ENCODE results near the gene MAP4K2.
A peak's percentile ranks its signal among the peaks of the same experiment; 100 is the strongest.

MAP4K2 gene

DNA sequence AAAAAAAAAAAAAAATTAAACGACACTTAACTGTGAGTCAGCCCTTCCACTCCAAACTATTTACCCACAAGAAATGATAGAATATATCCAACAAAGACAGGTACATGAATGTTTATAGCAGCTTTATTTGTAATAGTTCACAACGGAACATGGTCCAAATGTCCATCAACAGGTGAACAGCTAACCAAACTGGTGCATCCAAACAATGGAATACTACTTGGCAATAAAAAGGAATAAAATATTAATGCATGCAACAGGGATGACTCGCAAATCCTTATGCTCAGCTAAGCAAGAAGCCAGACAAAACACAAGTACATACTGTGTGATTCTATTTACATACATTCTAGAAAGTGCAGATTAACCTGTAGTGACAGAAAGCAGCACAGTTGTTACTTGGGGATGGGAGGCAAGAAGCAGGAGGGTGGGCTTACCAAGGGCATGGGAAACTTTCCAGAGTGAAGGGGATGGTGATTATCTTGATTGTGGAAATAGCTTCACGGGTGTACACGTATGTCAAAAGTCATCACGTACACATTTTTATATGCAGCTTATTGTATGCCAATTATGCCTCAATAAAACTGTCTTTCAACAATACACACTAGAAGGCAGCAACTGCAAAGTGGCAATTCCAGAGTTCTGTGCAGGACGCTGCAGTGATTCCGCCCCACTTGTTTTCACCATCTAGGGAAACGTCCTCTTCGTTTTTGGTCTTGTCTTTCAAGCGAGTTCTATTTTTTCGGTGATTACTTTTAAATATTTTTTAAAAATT lies 18.0 kb downstream of the MAP4K2 start:
- H3K27me3 Mint-ChIP-seq = no peaks in the 10 kb centered on the region
- H3K9me3 Mint-ChIP-seq = no peaks in the 10 kb centered on the region
- no peak overlapping the region for H3K4me3 Mint-ChIP-seq
- intact Hi-C loops (cut with micrococcal nuclease) = no loop called here
- no peak overlapping the region for H3K27ac Mint-ChIP-seq
- no peaks in the 10 kb centered on the region for H3K4me1 Mint-ChIP-seq (ENCODE audit: low read depth)
- peaks cover 22% of the 10 kb centered on the region for H3K36me3 Mint-ChIP-seq (ENCODE audit: low read depth)

DNA sequence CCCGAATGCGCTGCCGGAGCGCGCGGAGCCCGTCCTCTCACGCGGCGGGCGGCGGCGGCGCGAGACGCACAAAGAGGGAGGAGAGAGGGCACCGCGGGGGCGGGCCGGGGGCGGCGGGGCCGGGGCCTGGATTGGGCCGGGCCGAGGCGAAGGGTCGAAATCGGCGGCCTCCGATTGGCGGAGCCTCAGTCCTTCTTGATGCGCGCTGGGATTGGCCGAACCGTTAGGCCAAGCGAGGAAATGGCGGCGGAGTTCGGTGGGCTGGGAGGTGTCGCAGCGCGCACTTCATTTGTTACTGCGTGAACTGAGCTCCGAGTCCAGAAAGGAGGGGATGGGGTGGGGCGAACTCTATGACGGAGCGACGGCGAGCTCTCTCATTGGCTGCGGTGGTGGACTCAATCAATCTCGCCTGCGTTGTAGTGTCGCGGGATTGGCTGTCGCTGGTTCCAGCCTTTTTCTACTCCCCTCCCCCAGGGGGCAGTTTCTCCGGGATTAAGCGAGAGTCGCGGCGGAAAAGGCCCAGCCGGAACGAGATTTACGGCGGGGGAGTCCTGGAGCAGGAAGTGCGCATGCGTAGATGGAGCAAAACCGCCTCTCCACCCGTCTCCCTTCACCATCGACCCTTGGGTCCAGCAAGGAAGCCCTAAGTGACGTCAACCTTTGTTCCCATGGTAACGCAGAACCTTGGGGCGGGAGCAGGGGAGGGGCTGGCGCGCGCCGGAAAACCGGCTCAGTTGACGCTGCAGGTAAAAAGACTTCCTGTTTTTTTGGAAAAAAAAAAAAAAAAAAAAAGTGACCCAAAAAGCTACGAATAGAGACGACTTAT lies 24.3 kb downstream of the MAP4K2 start, which contains the start of gene SF1:
Gene SF1 (minus strand): TSS at position 70 of the 826 bp plus-strand sequence. CDS start 150 bp downstream, outside the sequence.
- H3K27ac Mint-ChIP-seq = peak within 1 kb of the TSS; percentile 95
- H3K9me3 Mint-ChIP-seq = no peaks in the 10 kb centered on the region
- H3K4me1 Mint-ChIP-seq (ENCODE audit: low read depth) = peaks cover 34% of the 10 kb centered on the region
- H3K27me3 Mint-ChIP-seq = no peaks in the 10 kb centered on the region
- peaks cover 44% of the 10 kb centered on the region for H3K36me3 Mint-ChIP-seq (ENCODE audit: low read depth)
- peak within 1 kb of the TSS; percentile 84 for H3K4me3 Mint-ChIP-seq
- intact Hi-C loops (cut with micrococcal nuclease) = loop anchor here (1.0 to 5.0 kb wide), 2 partner anchors 25 to 36 kb away; partner anchors contain the start of genes MAP4K2 and RASGRP2

DNA sequence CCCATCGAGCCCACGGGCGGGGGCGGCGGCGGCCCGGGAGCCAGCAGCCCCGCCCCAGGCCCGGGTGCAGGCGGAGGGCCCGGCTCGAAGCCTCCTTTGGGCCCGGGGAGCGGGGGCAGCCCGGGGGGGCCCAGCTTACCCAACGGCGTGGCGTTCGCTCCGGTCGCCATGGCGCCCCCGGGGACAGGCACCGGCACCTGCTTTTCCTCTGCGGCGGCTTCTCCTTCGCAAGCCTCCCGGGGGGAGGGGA lies 24.9 kb downstream of the MAP4K2 start:
- Mint-ChIP-seq H3K27me3 (no peaks in the 10 kb centered on the region), H3K4me1 (ENCODE audit: low read depth) (peaks cover 39% of the 10 kb centered on the region), H3K9me3 (no peaks in the 10 kb centered on the region), H3K4me3 (peak overlapping the region; percentile 75), H3K36me3 (ENCODE audit: low read depth) (peaks cover 49% of the 10 kb centered on the region), H3K27ac (peak overlapping the region; percentile 95)
- intact Hi-C loops (cut with micrococcal nuclease) = loop anchor here (1.0 to 5.0 kb wide), 2 partner anchors 25 to 36 kb away; partner anchors contain the start of genes MAP4K2 and RASGRP2

DNA sequence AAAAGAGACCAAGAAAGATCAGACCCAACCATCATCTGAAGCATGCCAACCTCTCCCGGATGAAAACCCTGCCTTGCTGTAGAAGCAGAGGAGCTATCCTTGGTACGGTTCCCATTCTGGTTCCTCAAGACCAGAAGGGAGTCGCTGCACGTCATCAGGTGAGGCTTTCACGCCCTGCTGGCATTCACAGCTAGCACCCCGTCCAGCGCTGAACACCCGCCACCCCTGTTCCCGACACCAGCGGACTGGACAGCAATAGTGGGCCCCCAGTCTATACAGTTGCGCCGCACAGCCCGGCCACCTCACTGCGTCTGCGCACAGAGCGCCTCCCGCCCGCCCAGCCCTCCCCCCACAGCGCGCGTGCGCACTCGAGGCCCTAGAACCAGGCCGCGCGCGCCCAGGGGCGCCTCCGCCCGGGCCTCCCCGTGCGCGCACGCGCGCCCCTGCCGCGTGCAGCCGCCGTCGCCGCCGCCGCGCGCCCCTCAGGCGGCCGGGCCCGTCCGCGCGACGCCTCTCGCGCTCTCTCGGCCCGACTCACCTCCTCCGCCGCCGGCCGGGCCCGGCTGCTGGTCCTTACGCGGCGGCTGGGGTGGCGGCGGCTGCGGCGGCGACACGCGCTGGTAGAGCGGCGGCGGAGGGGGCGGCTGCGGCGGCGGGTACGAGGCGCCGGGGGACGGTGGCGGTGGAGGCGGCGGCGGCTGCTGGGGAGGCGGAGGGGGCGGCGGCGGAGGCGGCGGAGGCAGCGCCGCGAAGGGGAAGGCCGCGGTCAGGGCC lies 25.4 kb downstream of the MAP4K2 start:
- peaks cover 45% of the 10 kb centered on the region for H3K4me1 Mint-ChIP-seq (ENCODE audit: low read depth)
- no peaks in the 10 kb centered on the region for H3K27me3 Mint-ChIP-seq
- H3K9me3 Mint-ChIP-seq = no peaks in the 10 kb centered on the region
- peak overlapping the region; percentile 95 for H3K27ac Mint-ChIP-seq
- intact Hi-C loops (cut with micrococcal nuclease) = loop anchor here (1.0 to 5.0 kb wide), 2 partner anchors 26 to 35 kb away; partner anchors contain the start of genes MAP4K2 and RASGRP2
- H3K36me3 Mint-ChIP-seq (ENCODE audit: low read depth) = peaks cover 55% of the 10 kb centered on the region
- H3K4me3 Mint-ChIP-seq = peak overlapping the region; percentile 84

DNA sequence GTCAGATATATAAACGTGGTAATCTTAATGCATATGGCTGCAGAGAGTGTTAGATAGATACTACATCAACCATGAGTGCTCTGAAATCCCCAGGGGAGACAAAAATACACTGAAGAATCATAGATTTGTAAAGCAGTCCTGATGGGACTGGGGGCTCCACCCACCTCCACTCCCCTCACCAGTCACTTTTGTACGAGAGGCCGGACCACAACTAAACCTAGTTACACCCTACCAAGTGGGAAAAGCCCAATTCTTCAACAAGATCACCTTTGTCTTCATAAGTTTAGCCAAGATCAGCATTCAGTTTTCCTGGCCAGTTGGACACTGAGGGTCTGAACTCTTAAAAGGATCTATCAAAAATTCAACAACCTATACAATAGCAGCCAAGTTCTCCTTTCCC lies 26.1 kb downstream of the MAP4K2 start:
- Mint-ChIP-seq H3K27ac (peak overlapping the region; percentile 81), H3K4me3 (peak overlapping the region; percentile 84), H3K36me3 (ENCODE audit: low read depth) (peaks cover 62% of the 10 kb centered on the region), H3K4me1 (ENCODE audit: low read depth) (peaks cover 52% of the 10 kb centered on the region), H3K9me3 (no peaks in the 10 kb centered on the region), H3K27me3 (no peaks in the 10 kb centered on the region)
- intact Hi-C loops (cut with micrococcal nuclease) = loop anchor here (5.0 kb wide), 1 partner anchor 35 kb away; the partner anchor contains the start of gene RASGRP2

DNA sequence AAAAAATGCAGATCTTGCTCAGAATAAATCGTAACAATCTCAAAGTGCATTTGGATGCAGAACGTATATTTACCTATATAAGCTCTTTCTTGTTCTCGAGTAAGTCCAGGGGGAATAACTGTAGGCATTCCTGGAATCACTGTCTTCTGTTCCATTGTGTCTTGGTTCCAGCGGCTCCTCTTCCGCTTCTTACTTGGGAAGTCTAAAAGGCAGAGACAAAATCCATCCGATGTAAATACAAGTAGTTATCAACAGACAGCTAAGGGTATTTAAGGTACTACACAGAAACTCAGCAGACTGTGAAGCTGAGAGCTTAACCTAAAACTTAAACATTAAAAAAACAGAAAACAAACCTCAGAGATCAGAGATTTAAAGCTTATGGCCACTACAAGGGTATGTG lies 26.6 kb downstream of the MAP4K2 start:
- Mint-ChIP-seq H3K36me3 (ENCODE audit: low read depth) (peaks cover 67% of the 10 kb centered on the region), H3K27ac (peak overlapping the region; percentile 81), H3K4me3 (peak overlapping the region; percentile 84), H3K27me3 (no peaks in the 10 kb centered on the region), H3K9me3 (no peaks in the 10 kb centered on the region), H3K4me1 (ENCODE audit: low read depth) (peaks cover 57% of the 10 kb centered on the region)
- intact Hi-C loops (cut with micrococcal nuclease) = loop anchor here (5.0 kb wide), 1 partner anchor 34 kb away; the partner anchor contains the start of gene RASGRP2

DNA sequence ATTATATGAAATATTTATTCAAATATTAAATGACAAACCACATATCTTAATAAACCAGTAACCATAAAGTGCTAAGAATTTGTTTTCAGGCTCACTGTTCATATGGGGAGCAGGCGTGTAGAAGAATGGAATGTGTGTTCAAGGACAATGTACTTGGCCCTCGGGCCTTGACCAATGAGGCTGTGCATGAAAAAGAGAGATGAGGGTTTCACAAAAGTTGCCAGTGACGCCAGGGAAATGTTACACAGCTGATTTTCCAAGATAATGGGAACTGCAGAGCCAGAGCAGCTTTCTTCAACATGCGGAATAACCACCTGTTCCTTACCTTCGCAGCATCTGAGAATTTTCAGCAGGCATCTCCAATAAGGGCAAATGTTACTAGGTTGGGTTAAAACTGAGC lies 28.9 kb downstream of the MAP4K2 start:
- Mint-ChIP-seq H3K27me3 (no peaks in the 10 kb centered on the region), H3K36me3 (ENCODE audit: low read depth) (peaks cover 85% of the 10 kb centered on the region), H3K4me1 (ENCODE audit: low read depth) (peaks cover 56% of the 10 kb centered on the region), H3K4me3 (no peak overlapping the region), H3K9me3 (no peaks in the 10 kb centered on the region), H3K27ac (no peak overlapping the region)
- intact Hi-C loops (cut with micrococcal nuclease) = no loop called here

DNA sequence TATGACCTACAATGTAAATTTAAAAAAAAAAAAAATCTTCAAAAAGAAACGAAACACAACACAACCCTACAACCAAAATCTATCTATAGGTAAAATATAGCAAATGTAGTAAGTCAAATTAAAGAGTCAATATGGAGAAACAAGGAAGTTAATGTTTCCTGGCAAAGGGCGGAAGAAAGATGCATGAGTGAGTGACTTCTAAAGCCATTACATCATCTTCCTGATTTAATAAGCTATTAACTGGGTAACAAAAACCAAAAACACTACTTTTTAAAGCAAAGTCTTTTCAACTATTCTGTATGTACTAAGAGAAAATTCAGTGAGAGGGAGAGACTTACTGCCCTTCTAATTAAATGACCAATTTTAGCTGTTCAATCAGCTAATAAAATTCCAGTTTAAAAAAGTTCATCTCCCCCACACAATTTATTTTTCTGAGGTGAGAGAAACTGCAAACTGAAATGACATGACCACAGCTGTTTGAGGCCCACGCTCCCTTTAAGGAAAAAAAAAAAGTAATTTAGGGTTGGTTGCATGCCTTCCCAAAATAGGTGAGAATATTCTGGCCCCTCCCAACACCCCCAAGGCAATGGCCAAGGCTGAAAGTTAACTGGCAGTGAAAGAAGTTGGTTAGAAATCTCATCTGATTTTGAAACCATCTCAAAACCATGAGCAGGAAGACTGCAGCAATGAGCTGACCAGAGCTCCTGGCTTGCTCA lies 30.6 kb downstream of the MAP4K2 start:
- Mint-ChIP-seq H3K27me3 (no peaks in the 10 kb centered on the region), H3K4me1 (ENCODE audit: low read depth) (peaks cover 69% of the 10 kb centered on the region), H3K9me3 (no peaks in the 10 kb centered on the region), H3K27ac (peak overlapping the region; percentile 73), H3K4me3 (peak overlapping the region; percentile 34), H3K36me3 (ENCODE audit: low read depth) (peaks cover 100% of the 10 kb centered on the region)
- intact Hi-C loops (cut with micrococcal nuclease) = no loop called here

DNA sequence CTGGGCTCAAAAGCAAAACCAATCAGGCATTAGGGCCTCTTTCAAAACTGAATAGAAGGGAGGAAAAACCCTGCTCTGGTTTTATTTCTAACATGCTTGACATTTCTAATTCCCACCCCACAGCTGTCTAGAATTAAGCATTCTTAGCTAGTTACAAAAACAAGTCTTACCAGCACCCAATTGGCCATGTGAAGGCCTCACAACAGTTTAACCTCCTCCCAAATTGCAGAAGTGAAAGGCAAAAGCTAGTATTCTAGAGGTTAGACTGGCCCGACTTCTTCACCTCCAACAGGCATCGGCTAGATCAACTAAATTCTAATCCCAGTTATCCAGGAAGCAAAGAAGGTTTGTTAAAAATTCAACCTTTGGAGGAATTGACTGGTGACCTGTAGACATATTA lies 31.2 kb downstream of the MAP4K2 start:
- Mint-ChIP-seq H3K36me3 (ENCODE audit: low read depth) (peaks cover 100% of the 10 kb centered on the region), H3K27ac (peak overlapping the region; percentile 73), H3K4me1 (ENCODE audit: low read depth) (peaks cover 66% of the 10 kb centered on the region), H3K9me3 (no peaks in the 10 kb centered on the region), H3K4me3 (peak overlapping the region; percentile 34), H3K27me3 (no peaks in the 10 kb centered on the region)
- intact Hi-C loops (cut with micrococcal nuclease) = no loop called here

DNA sequence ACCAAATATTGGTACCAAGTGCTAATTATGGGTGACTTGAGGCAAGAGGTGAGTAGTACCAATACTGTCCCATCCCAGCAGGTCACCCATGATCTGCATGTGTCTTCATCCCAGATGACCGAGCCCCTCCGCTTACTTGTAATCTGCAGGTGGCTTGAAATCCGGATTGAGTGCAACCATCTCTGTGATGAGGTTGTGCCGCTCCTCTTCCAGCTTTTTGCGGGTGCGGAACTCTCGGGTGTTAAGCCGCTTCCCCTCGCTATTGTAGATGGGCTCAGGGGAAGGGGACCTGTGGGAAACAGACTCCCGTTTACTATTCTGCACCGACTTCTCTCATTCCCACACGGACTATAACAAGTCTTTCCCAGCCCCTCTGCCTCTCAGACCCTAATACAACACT lies 32.9 kb downstream of the MAP4K2 start:
- H3K27ac Mint-ChIP-seq = no peak overlapping the region
- intact Hi-C loops (cut with micrococcal nuclease) = no loop called here
- H3K4me3 Mint-ChIP-seq = no peak overlapping the region
- no peaks in the 10 kb centered on the region for H3K9me3 Mint-ChIP-seq
- H3K4me1 Mint-ChIP-seq (ENCODE audit: low read depth) = peaks cover 71% of the 10 kb centered on the region
- no peaks in the 10 kb centered on the region for H3K27me3 Mint-ChIP-seq
- peaks cover 100% of the 10 kb centered on the region for H3K36me3 Mint-ChIP-seq (ENCODE audit: low read depth)

DNA sequence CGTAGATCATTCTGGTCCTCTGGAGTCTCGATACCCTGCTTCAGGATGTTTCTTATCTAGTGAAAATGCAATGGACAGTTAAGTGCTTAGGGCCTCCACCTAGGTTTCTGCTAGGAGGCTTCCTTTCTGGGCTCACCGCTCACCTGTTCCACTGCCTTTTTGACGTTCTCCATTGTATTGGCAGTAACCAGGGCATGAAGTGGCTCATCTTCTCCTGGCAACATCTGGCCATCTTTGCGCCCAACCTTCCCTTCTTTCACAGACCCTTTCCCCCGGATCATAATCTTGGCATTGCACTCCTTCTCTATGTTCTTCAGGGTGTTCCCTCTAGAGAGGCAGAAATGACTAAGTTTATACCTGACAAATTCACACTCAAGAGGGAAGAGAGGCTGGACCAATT lies 33.7 kb downstream of the MAP4K2 start:
- H3K9me3 Mint-ChIP-seq = no peaks in the 10 kb centered on the region
- intact Hi-C loops (cut with micrococcal nuclease) = no loop called here
- H3K27ac Mint-ChIP-seq = no peak overlapping the region
- no peak overlapping the region for H3K4me3 Mint-ChIP-seq
- peaks cover 100% of the 10 kb centered on the region for H3K36me3 Mint-ChIP-seq (ENCODE audit: low read depth)
- H3K27me3 Mint-ChIP-seq = no peaks in the 10 kb centered on the region
- peaks cover 74% of the 10 kb centered on the region for H3K4me1 Mint-ChIP-seq (ENCODE audit: low read depth)

DNA sequence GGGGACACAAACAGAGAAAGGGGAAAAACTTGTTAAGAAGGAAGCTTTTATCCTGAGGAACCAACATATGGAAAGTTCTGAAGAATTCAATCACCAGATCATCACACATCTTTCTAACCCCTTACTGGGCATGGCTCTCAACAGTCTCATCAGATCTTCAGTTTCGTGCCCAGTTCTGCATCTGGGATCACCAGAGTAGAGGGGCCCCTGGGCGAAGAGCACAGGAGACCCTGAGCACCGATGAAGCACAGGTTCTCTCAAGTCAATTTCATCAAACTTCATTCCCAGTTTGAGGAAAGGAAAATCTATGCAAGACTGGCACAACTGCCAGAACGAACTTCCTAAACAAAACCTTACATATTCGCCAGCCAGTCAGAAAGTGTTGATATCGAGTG lies 34.7 kb downstream of the MAP4K2 start:
- no peak overlapping the region for H3K27ac Mint-ChIP-seq
- no peaks in the 10 kb centered on the region for H3K9me3 Mint-ChIP-seq
- H3K4me3 Mint-ChIP-seq = no peak overlapping the region
- peaks cover 100% of the 10 kb centered on the region for H3K36me3 Mint-ChIP-seq (ENCODE audit: low read depth)
- H3K4me1 Mint-ChIP-seq (ENCODE audit: low read depth) = peaks cover 74% of the 10 kb centered on the region
- H3K27me3 Mint-ChIP-seq = no peaks in the 10 kb centered on the region
- intact Hi-C loops (cut with micrococcal nuclease) = no loop called here
